ENCODE results near the gene HIVEP3. TPM values are rescaled to one million over a fixed set of nuclear protein-coding genes. Genes with fewer than 3 reads are reported as not detected.

HIVEP3 gene
- total and polyA plus RNA-seq, 5 experiments from 2014 or later = 5.5 to 9.8 (median 6.3) TPM

- no peaks in the 10 kb centered on the region for H3K9me3 Mint-ChIP-seq
- ATAC-seq (no peak), DNase-seq (no peak)
- H3K36me3 Mint-ChIP-seq = peaks cover 0 to 3% (median 0%) of the 10 kb centered on the region in 3 donors
- no peak overlapping the region for H3K4me3 Mint-ChIP-seq
- POLR2A ChIA-PET = no interaction called here
- peaks cover 0 to 6% (median under 1%) of the 10 kb centered on the region in 4 donors for H3K4me1 Mint-ChIP-seq
- no peak overlapping the region for H3K27ac Mint-ChIP-seq
- H3K27me3 Mint-ChIP-seq = no peaks in the 10 kb centered on the region
Observed at GRCh38 chr1:41524676-41525675, 393.7 kb downstream of the HIVEP3 start.

- H3K4me3 Mint-ChIP-seq = no peak overlapping the region
- peaks cover 0 to 3% (median 2%) of the 10 kb centered on the region in 4 donors for H3K4me1 Mint-ChIP-seq
- no peak overlapping the region for H3K27ac Mint-ChIP-seq
- no peaks in the 10 kb centered on the region for H3K9me3 Mint-ChIP-seq
- no peak for DNase-seq
- H3K36me3 Mint-ChIP-seq = peaks cover 0 to 3% (median 0%) of the 10 kb centered on the region in 3 donors
- H3K27me3 Mint-ChIP-seq = no peaks in the 10 kb centered on the region
- POLR2A ChIA-PET = no interaction called here
- no peak for ATAC-seq
Observed at GRCh38 chr1:41523949-41524675, 394.6 kb downstream of the HIVEP3 start.

- Mint-ChIP-seq H3K9me3 (no peaks in the 10 kb centered on the region), H3K27me3 (no peaks in the 10 kb centered on the region), H3K36me3 (peaks cover 0 to 3% (median 0%) of the 10 kb centered on the region in 3 donors), H3K4me3 (no peak overlapping the region), H3K27ac (peak overlapping the region in 1 of 10 donors; percentile 17), H3K4me1 (peaks cover 0 to 10% (median 2%) of the 10 kb centered on the region in 4 donors)
- POLR2A ChIA-PET = no interaction called here
- ATAC-seq (no peak), DNase-seq (no peak)
Observed at GRCh38 chr1:41523071-41523470, 395.7 kb downstream of the HIVEP3 start.

- Mint-ChIP-seq H3K9me3 (no peaks in the 10 kb centered on the region), H3K4me1 (peaks cover under 1 to 19% (median 4%) of the 10 kb centered on the region in 4 donors), H3K27ac (no peak overlapping the region), H3K36me3 (peaks cover 0 to 3% (median 0%) of the 10 kb centered on the region in 3 donors), H3K27me3 (no peaks in the 10 kb centered on the region), H3K4me3 (no peak overlapping the region)
- no peak for DNase-seq
- ATAC-seq = no peak
- POLR2A ChIA-PET = no interaction called here
Observed at GRCh38 chr1:41521766-41522165, 397.0 kb downstream of the HIVEP3 start.

GRCh38 chr1:41520951-41521752, 397.6 kb downstream of the HIVEP3 start:
- peaks cover 2 to 23% (median 9%) of the 10 kb centered on the region in 4 donors for H3K4me1 Mint-ChIP-seq
- DNase-seq (no peak), ATAC-seq (no peak)
- H3K27me3 Mint-ChIP-seq = no peaks in the 10 kb centered on the region
- H3K9me3 Mint-ChIP-seq = no peaks in the 10 kb centered on the region
- H3K27ac Mint-ChIP-seq = no peak overlapping the region
- no peak overlapping the region for H3K4me3 Mint-ChIP-seq
- POLR2A ChIA-PET = no interaction called here
- H3K36me3 Mint-ChIP-seq = peaks cover 0 to 3% (median 0%) of the 10 kb centered on the region in 3 donors

- no peak for ATAC-seq
- Mint-ChIP-seq H3K4me1 (peaks cover 2 to 24% (median 13%) of the 10 kb centered on the region in 4 donors), H3K9me3 (no peaks in the 10 kb centered on the region), H3K27ac (no peak overlapping the region), H3K4me3 (no peak overlapping the region), H3K27me3 (no peaks in the 10 kb centered on the region), H3K36me3 (peaks cover 0 to 3% (median 0%) of the 10 kb centered on the region in 3 donors)
- POLR2A ChIA-PET = no interaction called here
- DNase-seq = no peak
Observed at GRCh38 chr1:41519667-41520066, 399.1 kb downstream of the HIVEP3 start.

GRCh38 chr1:41518471-41518870, 400.3 kb downstream of the HIVEP3 start:
- peaks cover 2 to 24% (median 13%) of the 10 kb centered on the region in 4 donors for H3K4me1 Mint-ChIP-seq
- DNase-seq (no peak), ATAC-seq (no peak)
- no peak overlapping the region for H3K4me3 Mint-ChIP-seq
- H3K27ac Mint-ChIP-seq = peak overlapping the region in 1 of 10 donors; percentile 31
- H3K27me3 Mint-ChIP-seq = no peaks in the 10 kb centered on the region
- no peaks in the 10 kb centered on the region for H3K9me3 Mint-ChIP-seq
- no peaks in the 10 kb centered on the region for H3K36me3 Mint-ChIP-seq
- POLR2A ChIA-PET = interaction anchor here (0.6 to 0.7 kb wide), 2 partner anchors 19 to 34 kb away, joined by 3 to 4 read pairs; no protein-coding TSS in a partner anchor

GRCh38 chr1:41517062-41517438, 401.7 kb downstream of the HIVEP3 start:
- ATAC-seq = no peak
- Mint-ChIP-seq H3K4me1 (peaks cover 2 to 24% (median 13%) of the 10 kb centered on the region in 4 donors), H3K27ac (peak overlapping the region in 1 of 10 donors; percentile 12), H3K4me3 (peak overlapping the region in 4 of 10 donors; percentile 52 to 75 (median 57)), H3K36me3 (no peaks in the 10 kb centered on the region), H3K27me3 (no peaks in the 10 kb centered on the region), H3K9me3 (no peaks in the 10 kb centered on the region)
- no peak for DNase-seq
- POLR2A ChIA-PET = no interaction called here

GRCh38 chr1:41516168-41517061, 402.3 kb downstream of the HIVEP3 start:
- ATAC-seq (peak; percentile 88 to 89), DNase-seq (peak in 8 of 10 donors; percentile 26 to 58 (median 43))
- Mint-ChIP-seq H3K4me3 (peak overlapping the region in 7 of 10 donors; percentile 32 to 75 (median 52)), H3K27ac (peak overlapping the region in 2 of 10 donors; percentile 12 to 34), H3K4me1 (peaks cover 2 to 24% (median 13%) of the 10 kb centered on the region in 4 donors), H3K9me3 (no peaks in the 10 kb centered on the region), H3K36me3 (no peaks in the 10 kb centered on the region), H3K27me3 (no peaks in the 10 kb centered on the region)
- POLR2A ChIA-PET = no interaction called here

- H3K27me3 Mint-ChIP-seq = no peaks in the 10 kb centered on the region
- peaks cover 2 to 24% (median 13%) of the 10 kb centered on the region in 4 donors for H3K4me1 Mint-ChIP-seq
- H3K9me3 Mint-ChIP-seq = no peaks in the 10 kb centered on the region
- POLR2A ChIA-PET = no interaction called here
- DNase-seq = no peak
- no peak for ATAC-seq
- H3K36me3 Mint-ChIP-seq = no peaks in the 10 kb centered on the region
- H3K27ac Mint-ChIP-seq = no peak overlapping the region
- peak overlapping the region in 1 of 10 donors; percentile 72 for H3K4me3 Mint-ChIP-seq
Observed at GRCh38 chr1:41515778-41516167, 402.9 kb downstream of the HIVEP3 start.

- peaks cover 0 to under 1% (median 0%) of the 10 kb centered on the region in 3 donors for H3K36me3 Mint-ChIP-seq
- H3K4me3 Mint-ChIP-seq = no peak overlapping the region
- peak overlapping the region in 1 of 10 donors; percentile 53 for H3K27ac Mint-ChIP-seq
- POLR2A ChIA-PET = no interaction called here
- DNase-seq = no peak
- H3K27me3 Mint-ChIP-seq = no peaks in the 10 kb centered on the region
- ATAC-seq = no peak
- no peaks in the 10 kb centered on the region for H3K9me3 Mint-ChIP-seq
- peaks cover 2 to 24% (median 13%) of the 10 kb centered on the region in 4 donors for H3K4me1 Mint-ChIP-seq
Observed at GRCh38 chr1:41515131-41515678, 403.5 kb downstream of the HIVEP3 start.

All from naive thymus-derived CD8-positive, alpha-beta T cell (primary cell).